NB4 (cell line): ENCODE results near the gene CYTH3.

Source experiments
- CTCF ChIP-seq: IDR thresholded peaks from one replicate; pipeline ENCODE4 v1.5.1; 2012; ENCODE audit warnings: low read depth, low read length
- MAX ChIP-seq: IDR thresholded peaks from 2 replicates; pipeline ENCODE4 v1.6.1; 2011; ENCODE audit warnings: low read depth, low read length
- MYC ChIP-seq: IDR thresholded peaks from 2 replicates; pipeline ENCODE4 v1.6.1; 2011; ENCODE audit warnings: low read depth, low read length
- POLR2A ChIP-seq: IDR thresholded peaks from 2 replicates; pipeline ENCODE4 v1.6.1; 2011; ENCODE audit warnings: mild to moderate bottlenecking; ENCODE audit not compliant: insufficient read length; ENCODE audit errors: extremely low read depth

DNA sequence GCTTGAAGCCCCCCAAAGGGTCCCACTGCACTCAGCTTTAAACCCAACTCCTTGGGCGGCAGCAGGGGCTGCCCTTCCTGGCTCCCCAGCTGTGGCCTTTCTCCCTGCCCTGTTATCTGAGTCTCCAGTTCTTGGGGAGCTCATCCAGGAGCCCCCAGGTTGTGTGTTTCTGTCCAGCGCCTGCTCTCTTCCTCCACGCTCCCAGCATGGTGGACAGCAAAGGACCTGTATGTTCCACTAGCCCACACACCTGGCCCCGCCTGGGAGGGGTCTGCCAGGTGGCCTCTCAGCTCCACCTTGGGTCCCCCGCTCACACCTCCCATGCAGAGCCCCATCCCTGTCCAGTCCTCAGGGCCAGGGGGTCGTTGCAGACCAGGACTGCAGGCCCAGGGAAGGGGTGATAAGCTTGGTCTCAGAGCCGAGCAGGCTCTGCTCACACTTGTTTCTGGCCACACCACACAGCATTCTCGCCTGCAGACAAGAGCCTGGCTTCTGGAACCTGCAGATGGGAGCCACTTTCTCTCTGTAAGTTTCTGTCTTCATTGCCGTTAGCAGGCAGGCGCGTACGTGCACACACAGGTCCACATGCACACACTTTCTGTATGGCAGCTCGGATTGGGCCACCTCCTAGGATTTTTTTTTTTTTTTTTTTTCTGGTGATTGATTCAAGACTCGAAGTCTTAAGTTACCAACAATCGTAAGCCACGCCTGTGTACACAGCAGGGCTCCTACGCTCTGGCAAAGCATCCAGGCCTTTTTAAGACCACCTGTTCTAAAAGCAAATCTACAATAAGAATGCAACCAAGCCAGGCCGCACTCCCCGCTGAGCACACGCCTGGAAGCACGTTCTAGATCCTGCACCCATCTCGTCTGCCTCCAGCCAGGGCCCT lies 104.6 kb downstream of the CYTH3 start:
- TF ChIP-seq CTCF (no peak), POLR2A (no peak), MAX (no peak), MYC (no peak)
